OCI-LY3 (cell line): ENCODE results near the gene SLC25A48.

ENCODE experiments used
- H2AFZ ChIP-seq: fragments of 200-600, 300-600 bp; shearing (Covaris generic); 2 replicates; pipeline ENCODE4 v1.6.0; 2014; ENCODE audit warnings: antibody characterized with exemption, low read depth, low read length
- H3K27ac ChIP-seq: fragments of 200-600, 300-600 bp; sonication (generic); 2 replicates; pipeline ENCODE4 v1.5.1; 2014; ENCODE audit warnings: mild to moderate bottlenecking, low read length, moderate library complexity, mixed read lengths
- H3K27me3 ChIP-seq: fragments of 200-600, 300-600 bp; sonication (generic); 2 replicates; pipeline ENCODE4 v1.6.1; 2014; ENCODE audit warnings: low read depth, low read length, mixed read lengths
- H3K36me3 ChIP-seq: fragments of 200-600, 300-600 bp; sonication (generic); replicated peaks from 2 replicates; pipeline ENCODE3; 2014; ENCODE audit warnings: low read depth, low read length, mixed read lengths
- H3K4me1 ChIP-seq: fragments of 300-600, 200-600 bp; sonication (generic); 2 replicates; pipeline ENCODE4 v1.6.1; 2014; ENCODE audit warnings: low read length, mixed read lengths
- H3K4me2 ChIP-seq: fragments of 200-600, 300-600 bp; sonication (generic); 2 replicates; pipeline ENCODE4 v1.6.1; 2014; ENCODE audit warnings: low read length, mixed read lengths
- H3K4me3 ChIP-seq: fragments of 300-600, 200-600 bp; sonication (generic); 2 replicates; pipeline ENCODE4 v1.5.1; 2014; ENCODE audit warnings: antibody characterized with exemption, mild to moderate bottlenecking, low read length, moderate library complexity
- H3K79me2 ChIP-seq: fragments of 300-600, 200-600 bp; shearing (Covaris generic); 2 replicates; pipeline ENCODE4 v1.6.1; 2014; ENCODE audit warnings: mild to moderate bottlenecking, low read length, mixed read lengths
- H3K9ac ChIP-seq: fragments of 300-600, 200-600 bp; shearing (Covaris generic); 2 replicates; pipeline ENCODE4 v1.6.0; 2014; ENCODE audit warnings: mild to moderate bottlenecking, low read length, moderate library complexity
- H3K9me3 ChIP-seq: fragments of 200-600, 300-600 bp; shearing (Covaris generic); 2 replicates; pipeline ENCODE4 v1.6.1; 2014; ENCODE audit warnings: low read length, mixed read lengths; ENCODE audit not compliant: insufficient read depth
- H4K20me1 ChIP-seq: fragments of 200-600, 300-600 bp; sonication (generic); 2 replicates; pipeline ENCODE4 v1.6.1; 2016; ENCODE audit warnings: low read length, mixed read lengths; ENCODE audit not compliant: insufficient read depth
- CTCF ChIP-seq: fragments of 200-600, 300-600 bp; sonication (generic); IDR thresholded peaks from 2 replicates; pipeline ENCODE4 v1.5.1; 2014; ENCODE audit warnings: antibody characterized with exemption, low read length, low read depth
- EZH2phosphoT487 ChIP-seq: fragments of 200-600 bp; shearing (Covaris generic); IDR thresholded peaks from 2 replicates; pipeline ENCODE4 v1.6.1; 2018; ENCODE audit warnings: antibody characterized with exemption, mixed run types, low read depth

Gene SLC25A48

GRCh38 chr5:135826994-135827671 lies 7.3 kb upstream of the SLC25A48 start:
- Histone ChIP-seq H3K4me2 (no peak overlapping the region), H3K27me3 (no peaks in the 10 kb centered on the region)
- TF ChIP-seq EZH2phosphoT487 (no peak), CTCF (no peak)

GRCh38 chr5:135827965-135828781 lies 6.3 kb upstream of the SLC25A48 start:
- TF ChIP-seq EZH2phosphoT487, result no peak
- TF ChIP-seq CTCF, result no peak
- H3K27ac ChIP-seq, result no peak overlapping the region
- no peaks in the 10 kb centered on the region for H3K79me2 ChIP-seq
- H3K4me2 ChIP-seq, result no peak overlapping the region
- no peak overlapping the region for H2AFZ ChIP-seq
- H3K4me1 ChIP-seq, result 0 out of 2 replicates have a peak, but pooled peaks cover 4% of the 10 kb centered on the region
- no peaks in the 10 kb centered on the region for H3K9me3 ChIP-seq
- H3K27me3 ChIP-seq, result no peaks in the 10 kb centered on the region
- no peak overlapping the region for H3K9ac ChIP-seq
- H4K20me1 ChIP-seq, result no peaks in the 10 kb centered on the region
- H3K36me3 ChIP-seq, result no peaks in the 10 kb centered on the region
- no peak overlapping the region for H3K4me3 ChIP-seq

More at GRCh38 chr5:135826994-135827671, 7.3 kb upstream of the SLC25A48 start:
- 0 out of 2 replicates have a peak, but pooled peaks cover 4% of the 10 kb centered on the region for H3K4me1 ChIP-seq
- no peak overlapping the region for H3K27ac ChIP-seq
- no peak overlapping the region for H3K4me3 ChIP-seq
- no peaks in the 10 kb centered on the region for H4K20me1 ChIP-seq
- H3K9me3 ChIP-seq, result no peaks in the 10 kb centered on the region
- H3K9ac ChIP-seq, result no peak overlapping the region
- no peak overlapping the region for H2AFZ ChIP-seq
- H3K79me2 ChIP-seq, result no peaks in the 10 kb centered on the region
- H3K36me3 ChIP-seq, result no peaks in the 10 kb centered on the region

- TF ChIP-seq CTCF (no peak), EZH2phosphoT487 (no peak)
- no peak overlapping the region for H3K27ac ChIP-seq
- H4K20me1 ChIP-seq, result no peaks in the 10 kb centered on the region
- H3K4me3 ChIP-seq, result no peak overlapping the region
- H3K9me3 ChIP-seq, result no peaks in the 10 kb centered on the region
- no peak overlapping the region for H3K4me2 ChIP-seq
- no peaks in the 10 kb centered on the region for H3K79me2 ChIP-seq
- no peak overlapping the region for H3K9ac ChIP-seq
- H3K36me3 ChIP-seq, result no peaks in the 10 kb centered on the region
- no peak overlapping the region for H2AFZ ChIP-seq
- H3K4me1 ChIP-seq, result 0 out of 2 replicates have a peak, but pooled peaks cover 4% of the 10 kb centered on the region
- H3K27me3 ChIP-seq, result no peaks in the 10 kb centered on the region
Observed at GRCh38 chr5:135828782-135829127, 5.7 kb upstream of the SLC25A48 start.

GRCh38 chr5:135829179-135829578 lies 5.3 kb upstream of the SLC25A48 start:
- no peak for TF ChIP-seq CTCF
- TF ChIP-seq EZH2phosphoT487, result no peak
- 0 out of 2 replicates have a peak, but pooled peaks cover 4% of the 10 kb centered on the region for H3K4me1 ChIP-seq
- H3K27me3 ChIP-seq, result no peaks in the 10 kb centered on the region

More at GRCh38 chr5:135829179-135829578, 5.3 kb upstream of the SLC25A48 start:
- Histone ChIP-seq H3K36me3 (no peaks in the 10 kb centered on the region), H3K27ac (no peak overlapping the region), H3K4me3 (no peak overlapping the region), H3K4me2 (no peak overlapping the region), H3K9ac (no peak overlapping the region), H2AFZ (no peak overlapping the region), H4K20me1 (no peaks in the 10 kb centered on the region), H3K79me2 (no peaks in the 10 kb centered on the region), H3K9me3 (no peaks in the 10 kb centered on the region)
